Left ventricle myocardium inferior (tissue), 1 donor: ENCODE results near the gene TCF3. TPM values are rescaled to one million over a fixed set of nuclear protein-coding genes. Genes with fewer than 3 reads are reported as not detected.
A peak's percentile ranks its signal among the peaks of the same experiment; 100 is the strongest.
"Not testable (repeated sequence)": the region's sequence is repeated elsewhere in the genome, so short reads cannot be mapped to it uniquely, and the experiment has no call there.

Experiments
- DNase-seq: peaks from one replicate; pipeline ENCODE4 v3.0.0-alpha.2; 2020
- H3K27ac ChIP-seq: fragments of 200-600 bp; replicated peaks from 2 replicates; pipeline ENCODE4 v1.8.0; 2021
- H3K27me3 ChIP-seq: fragments of 200-600 bp; 2 replicates; pipeline ENCODE4 v1.8.0; 2021; ENCODE audit warnings: low read depth
- H3K36me3 ChIP-seq: fragments of 200-600 bp; 2 replicates; pipeline ENCODE4 v1.8.0; 2021
- H3K4me1 ChIP-seq: fragments of 200-600 bp; 2 replicates; pipeline ENCODE4 v1.8.0; 2021
- H3K4me3 ChIP-seq: fragments of 200-600 bp; 2 replicates; pipeline ENCODE4 v1.8.0; 2021; ENCODE audit warnings: mild to moderate bottlenecking, moderate library complexity
- H3K9me3 ChIP-seq: fragments of 200-600 bp; replicated peaks from 2 replicates; pipeline ENCODE4 v1.8.0; 2021
- CTCF ChIP-seq: fragments of 200-600 bp; IDR thresholded peaks from 2 replicates; pipeline ENCODE4 v1.8.0; 2021; ENCODE audit warnings: antibody characterized with exemption, mild to moderate bottlenecking, borderline replicate concordance
- intact Hi-C: fragments of 100-400 bp; cut with micrococcal nuclease; formaldehyde crosslinking; loops from one replicate; pipeline ENCODE4 v1.11.0; 2022
- long read RNA-seq: library from polyadenylated mRNA; unstranded; transcript quantifications from one replicate; pipeline ENCODE4 v2.0.0, GENCODE V29; 2021
- total RNA-seq: library from RNA; stranded (reverse); fragmentation: NEBNext Ultra II Directional; extraction: Animal tissue kit (Norgen Biotek cat#: 25700); gene quantifications from one replicate; pipeline ENCODE4 v1.2.1, GENCODE V29; 2021
- donor health status: DM: no; HTN: yes; CAD: no; lungs with severe emphysema.

TCF3 gene
- total RNA-seq = 18.4 TPM
- long read RNA-seq, full-length matches to known transcripts = 1 of 21 reads
- long read RNA-seq, partial matches to known transcripts = 7 of 21 reads
- long read RNA-seq, other reads (novel, unspliced or antisense) = 13 of 21 reads

GRCh38 chr19:1652471-1653299 lies at the start of gene TCF3:
Gene TCF3 (minus strand): TSS chr19:1652615. CDS start chr19:1650248, 2,367 bp downstream.
- DNase-seq = peak; percentile 98
- H3K27ac ChIP-seq = peak within 1 kb of the TSS; percentile 100
- intact Hi-C loops = no loop called here
- no peaks in the 10 kb centered on the region for H3K9me3 ChIP-seq
- peaks cover 27% of the 10 kb centered on the region for H3K4me1 ChIP-seq
- H3K27me3 ChIP-seq = peaks cover 7% of the 10 kb centered on the region
- TF ChIP-seq CTCF = peak; percentile 13
- H3K4me3 ChIP-seq = peak within 1 kb of the TSS; percentile 89
- peaks cover 6% of the 10 kb centered on the region for H3K36me3 ChIP-seq

GRCh38 chr19:1700733-1701663 lies 48.6 kb upstream of the TCF3 start:
- DNase-seq = no peak
- Histone ChIP-seq H3K4me1 (no peaks in the 10 kb centered on the region), H3K9me3 (peaks cover 3% of the 10 kb centered on the region), H3K27me3 (peaks cover 77% of the 10 kb centered on the region), H3K4me3 (no peak overlapping the region), H3K27ac (no peak overlapping the region), H3K36me3 (no peaks in the 10 kb centered on the region)
- no peak for TF ChIP-seq CTCF
- intact Hi-C loops = no loop called here

- no peak for DNase-seq
These were observed 47.8 kb upstream of the TCF3 start for GRCh38 chr19:1699998-1700732.

GRCh38 chr19:1699386-1699785 lies 47.0 kb upstream of the TCF3 start:
- H3K4me3 ChIP-seq = no peak overlapping the region
- TF ChIP-seq CTCF = no peak
- H3K27me3 ChIP-seq = peaks cover 72% of the 10 kb centered on the region
- DNase-seq = no peak
- intact Hi-C loops = no loop called here
- no peak overlapping the region for H3K27ac ChIP-seq
- peaks cover 20% of the 10 kb centered on the region for H3K9me3 ChIP-seq
- H3K36me3 ChIP-seq = no peaks in the 10 kb centered on the region
- H3K4me1 ChIP-seq = no peaks in the 10 kb centered on the region

More at GRCh38 chr19:1699998-1700732, 47.8 kb upstream of the TCF3 start:
- H3K4me3 ChIP-seq = no peak overlapping the region
- no peak overlapping the region for H3K27ac ChIP-seq
- H3K36me3 ChIP-seq = no peaks in the 10 kb centered on the region
- no peak for TF ChIP-seq CTCF
- intact Hi-C loops = no loop called here
- no peaks in the 10 kb centered on the region for H3K4me1 ChIP-seq
- peaks cover 12% of the 10 kb centered on the region for H3K9me3 ChIP-seq
- H3K27me3 ChIP-seq = peaks cover 74% of the 10 kb centered on the region

- H3K4me3 ChIP-seq = no peak overlapping the region
- no peak for DNase-seq
- H3K27me3 ChIP-seq = peaks cover 72% of the 10 kb centered on the region
- peaks cover 22% of the 10 kb centered on the region for H3K9me3 ChIP-seq
- no peak overlapping the region for H3K27ac ChIP-seq
- intact Hi-C loops = no loop called here
- H3K4me1 ChIP-seq = no peaks in the 10 kb centered on the region
- H3K36me3 ChIP-seq = no peaks in the 10 kb centered on the region
- no peak for TF ChIP-seq CTCF
These were observed 46.2 kb upstream of the TCF3 start for GRCh38 chr19:1698636-1699035.

- H3K4me1 ChIP-seq, H3K27ac ChIP-seq, DNase-seq, H3K4me3 ChIP-seq, intact Hi-C loops, H3K36me3 ChIP-seq: not testable (repeated sequence)
- H3K9me3 ChIP-seq = peaks cover 22% of the 10 kb centered on the region
- H3K27me3 ChIP-seq = peaks cover 78% of the 10 kb centered on the region
These were observed 43.1 kb upstream of the TCF3 start for GRCh38 chr19:1695481-1695880.
